Activated T-cell treated with anti-CD3 and anti-CD28 coated beads, Interleukin-2, amount 50 U/mL, for 72 hours (primary cell): ENCODE results near the gene RAPSN. TPM values are rescaled to one million over a fixed set of nuclear protein-coding genes. Genes with fewer than 3 reads are reported as not detected.
A peak's percentile ranks its signal among the peaks of the same experiment; 100 is the strongest.
"Not testable (repeated sequence)": the region's sequence is repeated elsewhere in the genome, so short reads cannot be mapped to it uniquely, and the experiment has no call there.

Experiments
- ATAC-seq, 2 donors: fragments of 150-1000 bp; cut with Tn5 transposase; replicated peaks in 1 of 2; 2 replicates each; pipeline ENCODE4 v1.10.0; 2021; ENCODE audit warnings: moderate library complexity in 2 of 2, mild to moderate bottlenecking in 1 of 2
- DNase-seq, 2 donors: peaks; one replicate each; pipeline ENCODE4 v3.0.0; 2021 to 2022; ENCODE audit warnings: mixed read lengths in 1 of 2
- H3K27ac Mint-ChIP-seq: one replicate; pipeline ENCODE4 v1.8.0; 2022; ENCODE audit warnings: mild to moderate bottlenecking, moderate library complexity, mixed read lengths
- H3K27me3 Mint-ChIP-seq: one replicate; pipeline ENCODE4 v1.8.0; 2022; ENCODE audit warnings: low read depth, mixed read lengths
- H3K36me3 Mint-ChIP-seq, 2 donors: one replicate each; pipeline ENCODE4 v1.8.0; 2022; ENCODE audit warnings: mixed read lengths in 2 of 2, mild to moderate bottlenecking in 1 of 2; ENCODE audit not compliant: insufficient read depth in 2 of 2
- H3K4me1 Mint-ChIP-seq: one replicate; pipeline ENCODE4 v1.8.0; 2022; ENCODE audit warnings: low read depth, mixed read lengths
- H3K4me3 Mint-ChIP-seq, 2 donors: one replicate each; pipeline ENCODE4 v1.8.0; 2022; ENCODE audit warnings: mild to moderate bottlenecking in 2 of 2, mixed read lengths in 2 of 2, moderate library complexity in 2 of 2
- H3K9me3 Mint-ChIP-seq, 2 donors: one replicate each; pipeline ENCODE4 v1.8.0; 2022; ENCODE audit warnings: mixed read lengths in 2 of 2
- total RNA-seq, 2 donors: library from RNA; stranded (reverse); gene quantifications; one replicate each; pipeline ENCODE4 v1.2.3, GENCODE V29; 2022

The RAPSN gene
- total RNA-seq, 2 donors from 2014 or later, result 0.77 to 1.3 TPM

DNA sequence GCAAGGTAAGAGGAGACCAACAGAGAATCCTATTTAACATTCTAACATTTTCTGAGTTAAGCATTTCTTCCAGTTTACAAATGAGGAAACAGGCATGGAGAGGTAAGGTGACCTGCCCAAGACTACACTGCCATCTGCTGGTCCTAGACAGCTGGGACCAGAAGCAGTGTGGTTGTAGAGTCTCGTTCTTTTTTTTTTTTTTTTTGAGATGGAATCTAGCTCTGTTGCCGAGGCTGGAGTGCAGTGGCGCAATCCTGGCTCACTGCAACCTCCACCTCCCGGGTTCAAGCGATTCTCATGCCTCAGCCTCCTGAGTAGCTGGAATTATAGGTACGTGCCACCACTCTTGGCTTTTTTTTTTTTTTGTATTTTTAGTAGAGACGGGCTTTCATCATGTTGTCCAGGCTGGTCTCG is 5.3 kb upstream of the RAPSN start:
- ATAC-seq (peak; percentile 84 to 90), DNase-seq (peak; percentile 60 to 72)
- H3K4me3 Mint-ChIP-seq, H3K4me1 Mint-ChIP-seq, H3K9me3 Mint-ChIP-seq, H3K27me3 Mint-ChIP-seq, H3K27ac Mint-ChIP-seq, H3K36me3 Mint-ChIP-seq: not testable (repeated sequence)

DNA sequence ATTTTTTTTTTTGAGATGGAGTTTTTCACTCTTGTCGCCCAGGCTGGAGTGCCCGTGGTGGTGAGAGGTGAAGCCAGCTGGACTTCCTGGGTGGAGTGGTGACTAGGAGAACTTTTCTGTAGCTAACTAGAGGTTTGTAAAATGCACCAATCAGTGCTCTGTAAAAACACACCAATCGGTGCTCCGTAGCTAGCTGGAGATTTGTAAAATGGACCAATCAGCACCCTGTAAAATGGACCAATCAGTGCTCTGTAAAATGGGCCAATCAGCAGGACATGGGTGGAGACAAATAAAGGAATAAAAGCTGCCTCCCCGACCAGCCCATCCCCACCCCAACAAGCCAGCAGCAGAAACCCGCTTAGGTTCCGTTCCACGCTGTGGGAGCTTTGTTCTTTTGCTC is 4.4 kb upstream of the RAPSN start:
- Mint-ChIP-seq H3K27me3 (no peaks in the 10 kb centered on the region), H3K4me1 (peaks cover 5% of the 10 kb centered on the region), H3K27ac (no peak overlapping the region), H3K4me3 (no peak overlapping the region), H3K9me3 (no peaks in the 10 kb centered on the region), H3K36me3 (no peaks in the 10 kb centered on the region)
- ATAC-seq, result no peak
- DNase-seq, result no peak

DNA sequence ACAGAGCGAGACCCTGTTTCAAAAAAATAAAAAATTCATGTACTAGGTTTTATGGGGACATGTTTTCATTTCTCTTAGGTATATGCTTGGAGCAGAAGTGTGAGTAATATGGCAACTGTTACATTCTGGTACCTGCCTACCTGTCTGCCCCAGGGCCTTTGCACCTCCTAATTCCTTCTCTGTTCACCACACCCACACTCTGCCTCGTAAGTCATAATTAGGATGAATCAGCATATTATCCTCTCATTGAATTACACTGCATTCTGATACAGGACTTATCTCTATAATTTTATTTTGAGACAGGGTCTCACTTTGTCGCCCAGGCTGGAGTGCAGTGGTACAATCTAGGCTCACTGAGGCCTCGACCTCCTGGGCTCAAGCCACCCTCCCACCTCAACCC is 3.1 kb upstream of the RAPSN start:
- H3K9me3 Mint-ChIP-seq, result no peaks in the 10 kb centered on the region
- peaks cover 5% of the 10 kb centered on the region for H3K4me1 Mint-ChIP-seq
- no peak overlapping the region for H3K27ac Mint-ChIP-seq
- H3K36me3 Mint-ChIP-seq, result no peaks in the 10 kb centered on the region
- no peaks in the 10 kb centered on the region for H3K27me3 Mint-ChIP-seq
- DNase-seq (no peak), ATAC-seq (no peak)
- no peak overlapping the region for H3K4me3 Mint-ChIP-seq

DNA sequence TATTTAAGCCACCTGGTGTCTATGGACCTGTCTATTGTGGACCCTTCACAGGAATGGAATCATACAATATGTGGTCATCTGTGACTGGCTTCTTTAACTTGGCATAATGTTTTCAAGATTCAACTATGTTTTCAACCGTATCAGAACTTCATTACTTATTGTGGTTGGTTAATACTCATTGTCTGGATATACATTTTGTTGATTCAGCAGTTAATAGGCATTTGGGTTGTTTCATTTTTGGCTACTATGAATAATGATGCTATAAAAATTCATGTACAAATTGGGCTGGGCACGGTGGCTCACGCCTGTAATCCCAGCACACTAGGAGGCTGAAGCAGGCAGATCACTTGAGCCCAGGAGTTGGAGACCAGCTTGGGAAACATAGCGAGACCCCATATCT is 2.5 kb upstream of the RAPSN start:
- H3K27ac Mint-ChIP-seq, result no peak overlapping the region
- no peaks in the 10 kb centered on the region for H3K36me3 Mint-ChIP-seq
- no peak for ATAC-seq
- peaks cover 5% of the 10 kb centered on the region for H3K4me1 Mint-ChIP-seq
- DNase-seq, result no peak
- H3K4me3 Mint-ChIP-seq, result no peak overlapping the region
- H3K9me3 Mint-ChIP-seq, result no peaks in the 10 kb centered on the region
- no peaks in the 10 kb centered on the region for H3K27me3 Mint-ChIP-seq

DNA sequence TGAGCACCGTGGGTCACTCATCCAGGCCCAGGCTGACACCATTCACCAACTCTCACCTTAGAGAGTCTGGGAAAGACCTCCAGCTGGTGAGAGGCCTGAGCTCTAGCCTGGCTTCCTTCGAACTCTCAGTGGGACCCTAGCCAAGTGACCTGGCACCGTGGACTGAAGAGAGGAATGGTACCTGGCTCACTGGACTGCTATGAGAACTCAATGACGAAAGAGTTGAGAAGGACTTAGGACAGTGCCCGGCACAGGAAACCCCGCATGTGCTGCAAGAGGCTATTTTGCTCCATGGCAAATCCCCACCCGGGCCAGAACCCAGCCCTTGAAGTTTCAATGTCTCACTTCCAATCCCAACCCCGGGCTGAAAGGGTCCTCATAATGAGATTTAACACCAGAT is 605 bp upstream of the RAPSN start:
- ATAC-seq (no peak), DNase-seq (no peak)
- Mint-ChIP-seq H3K27ac (no peak overlapping the region), H3K9me3 (no peaks in the 10 kb centered on the region), H3K4me3 (no peak overlapping the region), H3K36me3 (no peaks in the 10 kb centered on the region), H3K4me1 (peaks cover 1% of the 10 kb centered on the region), H3K27me3 (no peaks in the 10 kb centered on the region)

DNA sequence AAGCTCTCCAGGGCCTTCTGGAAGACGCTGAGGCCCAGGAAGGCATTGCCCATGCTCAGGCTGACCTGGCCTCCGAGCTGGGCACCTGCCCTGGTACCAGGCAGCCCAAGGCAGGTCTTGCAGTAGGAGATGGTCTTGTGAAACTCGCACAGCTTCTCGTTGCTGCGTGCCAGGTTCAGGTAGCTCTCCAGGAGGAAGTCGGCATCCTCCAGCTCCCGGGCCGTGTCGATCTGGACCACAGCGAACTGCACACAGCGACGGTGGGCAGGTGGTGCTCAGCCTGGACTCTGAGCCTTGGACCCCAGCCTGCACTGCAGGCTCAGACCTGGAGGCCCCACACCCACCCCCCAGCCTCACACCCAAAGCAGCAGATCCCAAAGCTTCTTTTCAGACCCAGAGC is 1.0 kb downstream of the RAPSN start:
- no peaks in the 10 kb centered on the region for H3K36me3 Mint-ChIP-seq
- no peaks in the 10 kb centered on the region for H3K9me3 Mint-ChIP-seq
- no peak for DNase-seq
- H3K4me1 Mint-ChIP-seq, result no peaks in the 10 kb centered on the region
- no peak overlapping the region for H3K4me3 Mint-ChIP-seq
- no peaks in the 10 kb centered on the region for H3K27me3 Mint-ChIP-seq
- peak in 1 of 2 donors; percentile 7 for ATAC-seq
- H3K27ac Mint-ChIP-seq, result no peak overlapping the region

DNA sequence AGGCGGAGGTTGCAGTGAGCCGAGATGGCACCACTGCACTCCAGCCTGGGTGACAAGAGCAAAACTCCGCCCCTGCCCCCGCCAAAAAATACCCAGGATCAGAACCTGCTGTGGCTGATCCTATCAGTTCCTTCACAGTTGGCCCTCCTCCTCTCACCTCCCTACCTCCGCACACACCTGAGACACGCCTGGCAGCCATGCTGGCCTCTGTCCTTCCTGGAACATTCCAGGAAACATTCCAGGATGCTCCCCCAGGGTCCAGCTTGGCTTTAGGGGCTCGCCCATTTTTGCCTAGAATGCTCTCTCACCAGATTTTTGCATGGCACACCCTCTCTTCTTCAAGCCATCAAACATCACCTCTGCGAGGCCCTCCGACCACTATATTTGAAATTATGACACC is 2.1 kb downstream of the RAPSN start:
- Mint-ChIP-seq H3K27me3 (no peaks in the 10 kb centered on the region), H3K4me1 (no peaks in the 10 kb centered on the region), H3K4me3 (no peak overlapping the region), H3K36me3 (no peaks in the 10 kb centered on the region), H3K9me3 (no peaks in the 10 kb centered on the region), H3K27ac (no peak overlapping the region)
- DNase-seq (no peak), ATAC-seq (no peak)

DNA sequence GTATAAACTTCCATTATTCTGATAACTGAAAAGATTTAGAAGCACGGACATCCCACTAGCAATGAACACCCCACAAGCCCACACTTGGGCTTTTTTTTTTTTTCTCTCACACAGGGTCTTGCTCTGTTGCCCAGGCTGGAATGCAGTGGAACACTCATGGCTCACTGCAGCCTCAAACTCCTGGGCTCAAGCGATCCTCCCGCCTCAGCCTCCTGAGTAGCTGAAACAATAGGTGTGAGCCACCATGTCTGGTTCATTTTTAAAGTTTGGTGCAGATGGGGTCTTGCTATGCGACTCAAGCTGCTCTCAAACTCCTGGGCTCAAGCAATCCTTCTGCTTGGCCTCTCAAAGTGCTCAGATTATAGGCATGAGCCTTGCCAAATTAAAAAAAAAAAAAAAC is 3.1 kb downstream of the RAPSN start:
- no peak for ATAC-seq
- no peaks in the 10 kb centered on the region for H3K27me3 Mint-ChIP-seq

DNA sequence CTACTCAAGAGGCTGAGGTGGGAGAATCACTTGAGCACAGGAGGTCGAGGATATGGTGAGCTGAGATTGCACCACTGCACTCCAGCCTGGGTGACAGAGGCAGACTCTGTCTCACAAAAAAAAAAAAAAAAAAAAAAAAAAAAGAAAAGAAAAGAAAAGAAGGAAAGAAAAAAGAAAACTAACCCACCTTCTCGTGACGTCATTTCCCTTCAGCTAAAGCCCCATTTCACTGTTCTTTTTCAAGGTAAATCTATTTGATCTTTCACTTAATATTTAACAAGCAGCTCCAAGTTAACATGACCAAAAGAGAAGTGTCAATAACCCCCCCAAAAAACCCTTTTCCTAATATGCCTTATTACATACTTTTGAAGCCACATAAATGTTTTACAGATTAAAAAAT is 5.1 kb downstream of the RAPSN start:
- no peak for DNase-seq
- ATAC-seq, result no peak
- Mint-ChIP-seq H3K4me3 (no peak overlapping the region), H3K4me1 (no peaks in the 10 kb centered on the region), H3K36me3 (no peaks in the 10 kb centered on the region), H3K27ac (no peak overlapping the region), H3K9me3 (no peaks in the 10 kb centered on the region), H3K27me3 (no peaks in the 10 kb centered on the region)

More for the DNA sequence above, 3.1 kb downstream of the RAPSN start:
- Mint-ChIP-seq H3K27ac (no peak overlapping the region), H3K4me3 (no peak overlapping the region), H3K4me1 (no peaks in the 10 kb centered on the region), H3K36me3 (no peaks in the 10 kb centered on the region), H3K9me3 (no peaks in the 10 kb centered on the region)
- no peak for DNase-seq

DNA sequence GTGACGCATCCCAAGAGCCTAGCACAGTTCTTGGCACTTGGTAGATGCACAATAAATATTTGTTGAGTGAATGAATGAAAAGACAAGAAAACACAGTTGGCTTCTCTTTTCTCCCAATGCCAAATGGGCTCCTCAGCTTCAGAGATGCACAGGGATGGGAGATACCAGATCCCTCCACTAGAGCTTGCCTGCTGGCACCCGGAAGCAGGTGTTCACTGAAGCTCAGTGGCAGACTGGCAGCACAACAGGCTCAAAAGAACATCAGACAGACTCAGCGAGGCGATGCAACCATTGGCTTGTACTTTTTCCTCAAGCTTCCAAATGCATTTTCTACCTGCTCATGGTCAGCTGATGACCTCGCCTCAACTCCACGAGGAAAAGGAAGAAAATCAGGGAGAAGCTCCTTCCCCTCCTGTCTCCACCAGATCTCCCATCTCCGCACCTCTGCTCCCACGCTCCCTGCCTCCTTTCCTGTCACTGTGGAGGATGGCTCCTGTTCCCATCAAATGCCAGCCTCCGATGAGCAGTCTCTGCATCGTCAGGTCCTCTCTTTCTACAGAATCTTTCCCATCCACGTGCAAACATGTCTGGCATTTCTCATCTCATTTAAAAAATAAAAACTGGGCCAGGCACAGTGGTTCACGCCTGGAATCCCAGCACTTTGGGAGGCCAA is 5.8 kb downstream of the RAPSN start:
- DNase-seq, result no peak
- ATAC-seq, result no peak
- Mint-ChIP-seq H3K27me3 (no peaks in the 10 kb centered on the region), H3K4me3 (no peak overlapping the region), H3K36me3 (no peaks in the 10 kb centered on the region), H3K4me1 (no peaks in the 10 kb centered on the region), H3K27ac (peak overlapping the region; percentile 30), H3K9me3 (no peaks in the 10 kb centered on the region)

DNA sequence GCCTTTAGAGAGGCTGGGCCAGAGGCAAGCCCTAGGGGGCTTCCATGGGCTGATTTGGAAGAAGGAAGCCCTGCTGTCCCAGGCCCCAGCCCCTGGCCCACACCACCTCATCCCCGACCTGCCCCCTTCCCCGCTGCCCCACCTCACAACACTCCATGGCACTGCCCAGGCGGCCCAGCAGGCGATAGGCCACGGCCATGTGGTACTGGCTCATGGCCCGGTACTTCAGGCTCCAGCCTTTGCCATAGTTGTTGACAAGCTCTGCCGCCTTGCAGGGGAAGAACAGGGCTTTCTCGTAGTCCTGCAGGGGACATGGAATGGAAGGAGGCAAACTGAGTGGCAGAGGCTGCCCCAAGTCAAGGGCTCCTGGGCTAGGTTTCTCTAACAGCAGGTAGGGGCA is 6.4 kb downstream of the RAPSN start:
- ATAC-seq (no peak), DNase-seq (no peak)
- no peak overlapping the region for H3K4me3 Mint-ChIP-seq
- H3K27me3 Mint-ChIP-seq, result no peaks in the 10 kb centered on the region
- no peaks in the 10 kb centered on the region for H3K4me1 Mint-ChIP-seq
- no peaks in the 10 kb centered on the region for H3K9me3 Mint-ChIP-seq
- H3K36me3 Mint-ChIP-seq, result no peaks in the 10 kb centered on the region
- no peak overlapping the region for H3K27ac Mint-ChIP-seq

DNA sequence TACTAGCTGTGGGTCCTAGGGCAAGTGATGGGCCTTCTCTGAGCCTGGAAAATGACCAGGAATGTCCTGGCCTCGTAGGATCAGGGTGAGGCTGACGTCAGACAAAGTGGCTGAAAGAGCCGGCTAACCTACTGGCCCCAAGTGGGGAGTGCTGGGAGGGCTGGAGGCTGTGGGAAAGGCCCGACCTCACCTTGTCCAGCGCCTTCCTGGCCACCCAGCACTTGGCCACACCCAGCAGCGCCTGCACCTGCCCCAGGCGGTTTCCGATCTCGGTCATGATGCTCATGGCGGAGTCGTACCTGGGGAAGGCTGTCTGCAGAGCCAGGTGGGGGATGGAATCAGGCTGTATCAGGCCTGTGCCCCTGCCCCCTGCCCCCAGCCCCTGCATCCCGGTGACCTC is 7.5 kb downstream of the RAPSN start:
- H3K4me3 Mint-ChIP-seq, result no peak overlapping the region
- no peak for ATAC-seq
- H3K36me3 Mint-ChIP-seq, result no peaks in the 10 kb centered on the region
- no peaks in the 10 kb centered on the region for H3K4me1 Mint-ChIP-seq
- H3K9me3 Mint-ChIP-seq, result no peaks in the 10 kb centered on the region
- no peak overlapping the region for H3K27ac Mint-ChIP-seq
- no peak for DNase-seq
- no peaks in the 10 kb centered on the region for H3K27me3 Mint-ChIP-seq

DNA sequence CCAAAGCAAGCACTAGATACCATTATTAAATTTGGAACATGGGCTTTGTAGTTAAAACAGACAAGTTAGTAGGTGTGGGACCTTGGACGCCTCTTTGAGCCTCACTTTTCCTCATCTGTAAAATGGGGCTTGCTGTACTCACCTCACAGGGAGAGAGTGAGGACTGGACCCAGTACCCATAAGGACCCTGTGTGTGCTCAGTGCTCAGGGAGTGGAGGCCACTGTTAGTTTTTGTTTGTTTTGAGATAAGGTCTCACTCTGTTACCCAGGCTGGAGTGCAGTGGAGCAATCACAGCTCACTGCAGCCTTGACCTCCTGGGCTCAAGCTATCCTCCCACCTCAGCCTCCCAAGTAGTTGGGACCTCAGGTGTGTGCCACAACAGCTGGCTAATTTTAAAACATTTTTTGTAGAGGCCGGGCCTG is 8.9 kb downstream of the RAPSN start:
- Mint-ChIP-seq H3K27ac (no peak overlapping the region), H3K27me3 (no peaks in the 10 kb centered on the region), H3K9me3 (no peaks in the 10 kb centered on the region), H3K4me1 (no peaks in the 10 kb centered on the region), H3K36me3 (no peaks in the 10 kb centered on the region), H3K4me3 (no peak overlapping the region)
- DNase-seq (no peak), ATAC-seq (no peak)

DNA sequence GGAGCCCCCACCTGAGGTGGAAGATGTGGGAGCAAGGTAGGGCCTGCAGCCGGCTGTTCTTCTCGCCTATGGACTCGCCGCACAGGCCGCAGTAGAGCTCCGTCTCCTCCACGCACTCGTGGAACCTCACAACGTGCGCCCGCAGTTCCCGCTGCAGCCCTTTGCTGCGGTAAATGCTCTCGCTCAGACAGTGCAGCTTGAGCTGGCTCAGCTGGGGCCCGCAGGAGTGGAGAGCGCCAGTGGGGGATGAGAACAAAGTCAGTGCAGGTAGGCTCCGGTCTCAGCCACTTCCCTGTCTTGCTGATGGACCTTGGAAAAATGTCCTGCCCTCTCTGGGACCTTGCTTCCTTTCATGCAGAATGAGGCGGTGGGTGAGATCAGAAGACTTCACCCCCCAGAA is 10.2 kb downstream of the RAPSN start:
- no peaks in the 10 kb centered on the region for H3K36me3 Mint-ChIP-seq
- H3K27ac Mint-ChIP-seq, result no peak overlapping the region
- DNase-seq (no peak), ATAC-seq (no peak)
- H3K27me3 Mint-ChIP-seq, result no peaks in the 10 kb centered on the region
- H3K4me1 Mint-ChIP-seq, result no peaks in the 10 kb centered on the region
- no peak overlapping the region for H3K4me3 Mint-ChIP-seq
- no peaks in the 10 kb centered on the region for H3K9me3 Mint-ChIP-seq
